Forelimb muscle (tissue), 1 donor: ENCODE data around the gene ALCAM. TPM values are rescaled to one million over a fixed set of nuclear protein-coding genes. Genes with fewer than 3 reads are reported as not detected.

ENCODE experiments used
- DNase-seq: peaks from one replicate; pipeline ENCODE4 v3.0.0-alpha.2; 2013; ENCODE audit warnings: low read depth
- polyA plus RNA-seq: library from polyadenylated mRNA; unstranded; fragments of 120-200 nt; gene quantifications from one replicate; pipeline ENCODE4 v1.2.1, GENCODE V29; 2013; ENCODE audit not compliant: insufficient read length

ALCAM gene
- polyA plus RNA-seq, 1 donor, result 9.0 TPM

DNA sequence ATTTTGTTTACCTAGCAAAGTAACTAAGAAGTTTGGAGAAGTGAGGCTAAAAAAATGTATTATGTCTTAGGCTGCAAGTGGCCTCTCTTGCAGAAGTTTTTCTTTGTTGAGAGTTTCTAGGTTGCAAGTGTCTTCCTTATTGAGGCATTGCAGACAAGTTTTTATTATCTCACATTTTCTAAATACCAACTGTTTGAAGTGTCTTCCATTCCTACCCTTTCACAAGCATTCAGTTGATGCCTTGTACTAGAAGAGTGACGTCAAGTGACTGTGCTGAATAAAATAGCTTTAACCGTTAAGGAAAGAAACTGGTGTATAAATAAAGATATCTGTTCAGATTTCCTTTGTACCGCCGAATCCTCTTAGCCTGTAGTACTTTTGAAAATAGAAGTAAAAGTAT is 123.3 kb downstream of the ALCAM start:
- DNase-seq, result no peak

DNA sequence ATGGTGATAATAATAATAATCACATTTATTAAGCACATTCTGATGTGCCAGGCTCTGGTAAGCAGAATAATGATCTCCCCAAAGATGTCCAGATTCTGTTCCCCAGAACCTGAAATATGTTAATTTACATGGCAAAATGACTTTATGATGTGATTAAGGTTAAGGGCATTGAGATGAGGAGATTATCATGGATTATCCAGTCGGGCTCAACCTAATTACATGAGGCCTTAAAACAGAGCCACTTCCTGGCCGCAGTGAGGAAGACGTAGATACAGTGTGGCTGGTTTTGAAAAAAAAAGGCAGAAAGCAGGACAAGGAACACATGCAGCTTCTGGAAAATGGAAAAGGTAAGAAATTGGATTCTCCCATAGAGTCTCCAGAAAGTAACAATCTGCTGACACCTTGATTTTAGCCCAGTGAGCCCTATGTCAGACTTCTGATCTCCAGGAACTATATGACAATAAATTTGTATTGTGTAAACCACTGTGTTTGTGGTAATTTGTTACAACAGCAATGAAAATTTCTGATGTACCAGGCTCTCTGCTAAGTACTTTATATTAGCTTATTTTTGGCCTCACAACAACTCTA is 126.7 kb downstream of the ALCAM start:
- DNase-seq, result no peak

DNA sequence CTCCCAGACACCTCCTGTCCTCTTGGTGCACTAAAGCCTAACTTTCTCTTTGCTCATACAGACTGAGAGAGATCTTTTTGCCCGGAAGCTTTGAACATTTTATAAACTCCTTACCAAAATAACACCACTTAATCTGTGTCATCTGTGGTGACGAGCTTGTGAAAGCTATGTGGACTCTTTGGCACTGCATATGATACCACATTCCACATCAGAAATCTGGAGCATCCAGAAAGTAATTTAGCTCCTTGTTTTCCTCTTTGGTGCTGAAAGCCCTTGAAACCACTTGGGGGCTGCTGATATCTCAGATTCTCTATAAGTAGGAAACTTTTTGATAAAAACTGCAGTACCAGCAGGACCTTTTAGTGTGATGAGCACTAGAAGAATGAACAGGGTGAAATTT is 128.3 kb downstream of the ALCAM start:
- no peak for DNase-seq

DNA sequence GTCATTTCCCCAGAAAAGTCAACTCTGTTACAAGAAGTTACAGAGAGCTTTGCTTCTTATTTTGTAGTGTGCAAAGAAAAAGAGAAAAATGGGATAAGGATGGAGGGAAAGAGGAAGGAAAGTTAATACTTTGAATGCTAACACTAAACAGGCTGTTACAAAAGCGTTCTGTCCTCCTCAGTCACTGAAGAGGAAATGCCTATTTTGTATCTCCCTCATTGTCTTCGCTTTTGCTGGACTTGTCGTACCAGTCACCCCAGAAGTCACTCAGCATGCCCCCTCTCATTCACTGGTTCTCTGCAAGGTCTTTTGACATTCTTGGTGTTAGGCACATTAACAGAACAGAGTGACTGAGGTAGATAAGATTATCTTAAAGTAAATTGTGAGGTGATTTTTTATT is 129.6 kb downstream of the ALCAM start:
- DNase-seq, result no peak

- no peak for DNase-seq
Measured at GRCh38 chr3:105497386-105497785, 130.7 kb downstream of the ALCAM start.

- DNase-seq, result no peak
Measured at GRCh38 chr3:105499961-105500360, 133.3 kb downstream of the ALCAM start.

DNA sequence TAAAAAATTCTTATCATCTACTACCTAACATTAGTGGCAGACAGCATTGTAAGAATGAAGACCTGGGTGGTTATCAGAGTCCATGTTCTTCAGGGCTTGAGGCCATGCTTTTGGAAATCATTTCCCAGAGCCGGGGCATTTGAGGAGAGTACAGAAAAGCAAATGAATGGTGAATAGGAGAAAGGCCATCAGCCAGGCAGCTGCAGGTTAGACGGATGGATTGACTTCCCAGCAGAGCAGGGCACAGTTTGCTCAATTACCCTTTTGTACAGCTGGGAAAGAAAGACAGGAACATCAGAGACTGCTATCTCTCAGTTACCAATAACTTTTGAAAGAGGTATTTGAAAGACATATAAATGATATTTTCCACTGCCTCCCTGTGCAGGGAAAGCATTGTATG is 135.6 kb downstream of the ALCAM start:
- DNase-seq, result no peak

DNA sequence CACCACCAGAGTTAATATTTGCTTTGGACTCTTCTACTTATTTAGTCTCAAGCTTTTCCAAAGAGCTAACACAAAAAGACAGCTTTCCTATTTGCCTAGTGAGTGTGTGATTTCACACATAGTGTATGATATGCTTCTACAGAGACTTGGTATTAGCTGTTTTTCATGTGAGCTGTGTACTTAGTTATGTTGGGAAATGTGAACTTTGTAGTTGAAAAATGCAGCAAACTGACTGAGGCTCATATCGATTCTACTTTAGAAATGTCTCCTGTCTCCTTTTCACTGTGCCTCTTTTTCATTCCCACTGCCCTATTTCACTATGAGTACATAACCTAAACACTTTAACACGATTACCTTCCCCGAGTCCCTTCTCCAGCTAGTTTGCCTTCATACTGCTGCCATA is 136.5 kb downstream of the ALCAM start:
- no peak for DNase-seq

DNA sequence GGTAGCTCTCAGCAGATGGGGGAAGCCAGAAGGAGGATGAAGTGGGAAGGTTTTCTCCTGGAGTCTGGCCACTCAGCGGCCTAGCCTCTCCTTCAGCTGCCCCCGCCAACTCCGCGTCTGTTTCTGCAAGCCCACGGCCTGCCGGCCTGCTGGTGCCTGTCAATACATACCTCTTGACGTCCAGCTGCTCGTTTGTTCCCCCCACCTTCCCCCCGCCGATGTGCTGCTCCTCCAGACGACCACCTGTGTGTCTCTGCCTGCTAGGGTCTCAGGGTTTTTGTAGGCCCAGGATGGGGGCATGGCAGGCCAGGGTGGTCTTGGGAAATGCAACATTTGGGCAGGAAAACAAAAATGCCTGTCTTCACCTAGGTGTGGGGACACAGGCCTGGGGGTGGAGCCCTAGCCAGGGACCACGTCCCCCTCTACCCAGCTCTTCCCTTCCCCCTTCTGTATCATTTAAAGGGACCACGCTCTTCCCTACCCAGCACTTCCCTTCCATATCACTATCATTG is 137.8 kb downstream of the ALCAM start:
- no peak for DNase-seq

GRCh38 chr3:105505170-105505569 is 138.5 kb downstream of the ALCAM start:
- no peak for DNase-seq

- no peak for DNase-seq
Measured at GRCh38 chr3:105511031-105511430, 144.3 kb downstream of the ALCAM start.

DNA sequence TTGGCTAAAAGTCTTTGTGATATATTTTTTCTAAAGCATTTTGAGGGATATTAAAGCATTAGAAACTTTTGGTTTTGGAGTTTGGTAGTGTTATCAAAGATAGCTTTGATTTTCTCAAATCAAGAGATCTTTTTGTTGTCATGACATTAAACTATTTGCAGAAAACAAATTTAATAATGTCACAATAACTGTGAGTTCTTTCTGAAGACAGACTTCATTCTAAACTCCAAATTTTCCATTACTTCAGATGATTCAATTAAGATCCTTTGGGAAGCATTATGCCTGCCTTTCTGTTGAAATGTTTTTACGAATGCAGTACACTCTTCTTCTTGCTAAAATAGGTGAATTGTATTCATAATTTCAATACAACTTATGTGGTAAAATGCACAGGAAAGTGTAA is 145.4 kb downstream of the ALCAM start:
- DNase-seq, result peak; percentile 28

DNA sequence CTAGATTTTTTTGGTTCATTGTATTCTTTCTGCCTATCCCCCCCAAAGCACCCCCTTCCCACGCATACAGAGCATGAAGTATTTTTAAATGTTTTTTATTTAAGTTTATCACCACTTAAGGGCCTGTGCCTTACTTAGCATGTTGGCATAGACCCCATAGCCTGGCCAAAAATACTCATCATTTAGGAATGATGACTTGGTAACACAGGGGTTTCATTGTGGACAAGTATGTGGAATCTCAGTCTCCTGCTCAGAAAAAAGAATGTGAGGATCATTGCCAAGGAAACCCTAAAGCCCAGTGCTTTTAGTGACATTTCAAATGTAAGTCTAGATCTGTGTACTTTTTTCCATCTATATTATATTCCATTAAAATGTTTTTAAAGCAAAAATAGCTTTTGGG is 146.3 kb downstream of the ALCAM start:
- DNase-seq, result no peak

DNA sequence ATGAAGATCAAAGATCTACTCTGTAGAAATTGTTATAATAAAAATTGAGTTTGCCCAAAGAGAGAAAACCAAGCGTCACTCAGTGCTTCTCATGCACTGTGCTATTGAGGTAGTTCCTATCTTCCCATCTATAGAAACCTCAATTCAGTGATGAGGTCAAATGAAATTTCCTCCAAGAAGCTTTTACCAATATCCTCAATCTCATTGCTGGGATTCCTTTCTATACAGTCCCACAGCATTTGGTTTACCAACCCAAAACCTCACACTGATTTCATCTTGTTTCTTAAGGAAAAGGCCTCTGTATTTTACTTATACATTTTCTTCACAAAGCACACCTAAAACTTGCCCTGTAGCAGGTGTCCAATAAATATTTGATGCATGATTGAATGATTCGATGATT is 147.2 kb downstream of the ALCAM start:
- DNase-seq, result no peak

- DNase-seq, result no peak
Measured at GRCh38 chr3:105515372-105515771, 148.7 kb downstream of the ALCAM start.

DNA sequence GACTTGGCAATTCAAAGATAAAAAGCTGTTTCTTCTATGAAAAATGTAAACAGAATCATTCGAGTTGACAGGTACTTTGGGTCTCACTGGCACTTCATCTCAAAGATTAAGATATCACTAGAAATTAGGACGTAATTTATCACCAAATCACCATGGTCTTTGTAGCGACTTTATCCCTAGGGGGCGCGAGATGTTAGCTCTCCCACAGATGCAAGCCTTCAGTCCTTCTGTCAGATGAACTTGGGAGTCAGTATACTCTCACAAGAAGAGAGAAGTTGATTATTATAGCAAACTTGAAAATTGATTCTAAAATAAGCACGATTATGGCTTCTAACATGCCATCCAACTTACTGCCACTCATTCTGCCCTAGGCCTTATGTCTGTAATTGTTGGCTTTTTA is 150.3 kb downstream of the ALCAM start:
- DNase-seq, result no peak

GRCh38 chr3:105518203-105518602 is 151.5 kb downstream of the ALCAM start:
- no peak for DNase-seq

DNA sequence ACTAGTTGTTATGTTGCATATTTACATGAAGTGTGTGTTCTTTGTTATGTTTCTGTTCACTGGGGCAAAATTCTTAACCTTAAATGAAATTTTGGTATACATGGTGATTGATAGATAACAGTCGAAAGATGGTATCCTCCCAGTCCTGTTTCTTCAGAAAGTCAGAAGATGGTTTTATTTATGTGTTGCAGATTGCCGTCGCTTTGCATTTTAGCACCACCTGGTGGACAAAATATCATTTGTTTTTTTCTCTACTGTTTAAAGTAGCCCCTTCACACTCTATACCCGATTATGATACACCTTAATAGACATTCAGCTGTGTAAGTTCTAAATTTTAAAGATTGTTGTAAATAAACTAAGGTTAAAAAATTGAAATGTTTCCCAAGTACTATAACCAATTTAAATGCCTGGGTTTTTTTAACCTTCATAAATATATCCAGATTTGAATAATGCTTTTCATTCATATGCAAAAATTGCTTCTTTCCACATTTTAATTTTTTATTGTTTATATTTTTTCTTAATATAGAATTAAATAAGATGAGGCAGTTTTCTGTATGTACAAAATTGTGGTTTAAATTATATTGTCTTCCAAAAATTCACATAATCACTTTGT is 152.2 kb downstream of the ALCAM start:
- DNase-seq, result peak; percentile 41

GRCh38 chr3:105521770-105522169 is 155.1 kb downstream of the ALCAM start:
- no peak for DNase-seq

DNA sequence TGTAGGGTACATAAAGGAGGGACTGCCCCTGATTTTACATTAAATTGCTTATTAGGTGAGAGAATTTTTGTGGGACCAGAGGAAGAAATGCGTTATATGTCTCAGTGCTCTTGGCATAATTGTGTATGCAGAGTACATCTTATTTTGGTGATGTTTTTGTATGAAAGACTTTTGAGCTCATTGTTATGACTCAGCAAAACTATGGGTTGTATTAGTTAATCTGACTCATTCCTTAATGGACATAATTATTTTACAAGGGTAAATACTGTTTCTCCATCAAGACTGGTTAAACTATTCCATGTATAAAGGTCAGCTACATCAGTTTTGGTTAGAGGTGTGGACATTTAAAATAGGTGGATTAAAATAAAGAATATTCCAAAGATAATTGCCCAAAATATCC is 156.8 kb downstream of the ALCAM start:
- DNase-seq, result no peak

DNA sequence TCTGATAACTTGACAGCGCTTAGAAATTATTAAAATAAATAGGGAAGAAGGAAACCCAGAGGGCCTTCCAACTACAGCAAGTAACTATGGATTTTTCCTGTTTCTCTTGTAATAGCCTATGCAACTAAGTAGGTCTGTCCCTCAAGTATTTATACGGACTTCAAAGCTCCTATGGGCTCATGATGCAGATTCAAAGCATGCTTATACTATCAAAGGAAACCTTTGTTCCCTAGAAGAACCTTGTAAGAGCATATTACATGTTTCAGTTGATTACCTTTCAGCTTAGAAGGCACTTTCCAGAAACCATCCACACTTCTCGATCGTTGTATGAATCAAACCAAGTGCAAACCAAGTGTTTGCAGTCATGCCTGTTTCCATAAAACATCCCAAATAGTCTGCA is 158.8 kb downstream of the ALCAM start:
- DNase-seq, result no peak

GRCh38 chr3:105526360-105527111 is 159.8 kb downstream of the ALCAM start:
- DNase-seq, result no peak

- DNase-seq, result no peak
Measured at GRCh38 chr3:105527535-105527934, 160.8 kb downstream of the ALCAM start.
